ENCODE results near the gene ZMYND10.

DNA sequence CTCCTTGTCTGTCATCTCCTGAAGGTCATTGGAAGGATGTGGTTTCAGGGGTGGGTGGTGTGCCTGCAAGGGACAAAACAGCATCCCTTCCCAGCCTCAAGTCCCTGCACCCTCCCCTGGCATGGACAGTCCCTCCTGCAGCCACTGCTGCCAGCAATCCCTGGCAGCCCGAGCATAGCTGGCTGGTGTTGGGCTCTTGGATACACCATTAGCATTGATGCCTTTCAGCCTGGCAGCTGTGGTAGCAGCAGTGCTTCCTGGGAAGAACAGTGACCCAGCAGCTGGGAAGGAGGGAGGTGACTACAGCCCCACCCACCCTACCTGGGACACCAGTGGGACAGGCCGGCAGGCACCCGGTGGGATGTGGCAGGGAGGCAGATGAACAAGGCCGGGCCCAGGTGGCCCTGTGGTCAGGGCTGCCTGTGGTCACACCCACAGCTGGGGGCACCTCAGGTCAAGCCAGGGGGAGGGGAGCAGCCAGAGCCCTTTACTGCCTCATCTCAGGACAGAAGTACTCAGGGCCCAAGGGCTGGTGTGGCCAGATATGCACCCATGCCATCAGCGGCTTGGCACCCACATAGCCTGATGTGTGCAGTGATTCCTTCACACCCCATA, 46.7 kb upstream of the ZMYND10 start:
- TF ChIP-seq, protein P1, sequence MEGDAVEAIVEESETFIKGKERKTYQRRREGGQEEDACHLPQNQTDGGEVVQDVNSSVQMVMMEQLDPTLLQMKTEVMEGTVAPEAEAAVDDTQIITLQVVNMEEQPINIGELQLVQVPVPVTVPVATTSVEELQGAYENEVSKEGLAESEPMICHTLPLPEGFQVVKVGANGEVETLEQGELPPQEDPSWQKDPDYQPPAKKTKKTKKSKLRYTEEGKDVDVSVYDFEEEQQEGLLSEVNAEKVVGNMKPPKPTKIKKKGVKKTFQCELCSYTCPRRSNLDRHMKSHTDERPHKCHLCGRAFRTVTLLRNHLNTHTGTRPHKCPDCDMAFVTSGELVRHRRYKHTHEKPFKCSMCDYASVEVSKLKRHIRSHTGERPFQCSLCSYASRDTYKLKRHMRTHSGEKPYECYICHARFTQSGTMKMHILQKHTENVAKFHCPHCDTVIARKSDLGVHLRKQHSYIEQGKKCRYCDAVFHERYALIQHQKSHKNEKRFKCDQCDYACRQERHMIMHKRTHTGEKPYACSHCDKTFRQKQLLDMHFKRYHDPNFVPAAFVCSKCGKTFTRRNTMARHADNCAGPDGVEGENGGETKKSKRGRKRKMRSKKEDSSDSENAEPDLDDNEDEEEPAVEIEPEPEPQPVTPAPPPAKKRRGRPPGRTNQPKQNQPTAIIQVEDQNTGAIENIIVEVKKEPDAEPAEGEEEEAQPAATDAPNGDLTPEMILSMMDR (IDR thresholded peaks at IDR 0.05 in 8 of 11, conservative IDR thresholded peaks at IDR 0.05 in 3 of 11): no peak
- no peak for TF ChIP-seq POLR2A (IDR thresholded peaks at IDR 0.05)
